Dendritic cell treated with granulocyte-macrophage colony-stimulating factor and Interleukin-4, amounts not matched to agents 40 ng/mL and 50 ng/mL, for 4 days (primary cell): ENCODE data around the gene IHH.

Experiments used
- H3K27ac Mint-ChIP-seq: one replicate; pipeline ENCODE4 v1.8.0; 2022; ENCODE audit warnings: mild to moderate bottlenecking, mixed read lengths
- H3K27me3 Mint-ChIP-seq: one replicate; pipeline ENCODE4 v1.8.0; 2022; ENCODE audit warnings: mild to moderate bottlenecking, mixed read lengths
- H3K36me3 Mint-ChIP-seq: one replicate; pipeline ENCODE4 v1.8.0; 2022; ENCODE audit warnings: low read depth, mixed read lengths
- H3K4me1 Mint-ChIP-seq: one replicate; pipeline ENCODE4 v1.8.0; 2022; ENCODE audit warnings: low read depth, mixed read lengths
- H3K4me3 Mint-ChIP-seq: one replicate; pipeline ENCODE4 v1.8.0; 2022; ENCODE audit warnings: mild to moderate bottlenecking, moderate library complexity, mixed read lengths
- H3K9me3 Mint-ChIP-seq: one replicate; pipeline ENCODE4 v1.8.0; 2022; ENCODE audit warnings: mixed read lengths
- intact Hi-C: fragments of 100-400 bp; cut with micrococcal nuclease; formaldehyde crosslinking; loops from one replicate; pipeline ENCODE4 v1.15.0; 2022

The IHH gene

DNA sequence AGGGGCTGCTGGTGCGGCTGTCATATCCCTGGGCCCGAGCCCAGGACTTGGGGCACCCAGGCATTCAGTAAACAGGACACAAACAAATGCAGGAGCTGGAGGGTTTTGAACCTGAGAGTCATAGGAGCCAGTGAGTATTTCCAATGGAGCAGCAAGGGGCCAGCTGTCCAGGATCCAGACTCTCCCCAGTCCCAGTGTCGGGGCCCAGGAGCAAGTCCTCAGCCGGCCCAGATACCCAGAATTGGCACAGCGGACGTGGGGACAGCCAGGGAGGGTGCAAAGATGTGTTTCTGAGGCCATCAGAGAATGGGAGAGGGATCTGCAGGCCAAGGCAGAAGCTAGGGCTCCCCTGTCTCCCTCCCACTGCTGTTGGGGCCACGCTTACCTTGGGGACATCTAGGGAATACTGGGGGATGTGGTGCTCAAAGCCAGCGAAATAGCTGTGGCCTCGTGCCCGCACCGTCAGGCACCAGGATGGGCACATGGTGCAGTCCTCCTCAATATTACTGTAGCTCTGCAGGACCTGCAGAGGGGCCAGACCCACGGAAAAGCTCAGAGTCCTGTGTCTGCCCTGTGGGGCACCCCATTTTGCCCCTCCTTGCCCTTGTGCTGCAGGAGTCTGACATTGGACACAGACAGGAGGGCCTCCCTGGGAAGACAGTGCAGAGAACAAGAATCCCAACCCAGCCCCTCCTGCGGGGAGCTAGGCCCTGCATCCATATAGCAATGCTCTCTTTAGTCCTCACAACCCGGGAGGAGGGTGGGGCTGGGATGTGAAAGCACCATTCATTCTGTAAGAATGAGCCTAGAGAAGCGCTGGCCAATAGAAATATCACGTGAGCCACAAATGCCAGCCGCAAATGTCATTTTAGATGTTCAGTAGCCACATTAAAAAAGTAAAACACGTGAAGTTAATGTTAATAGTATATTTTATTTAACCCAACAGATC lies 34.8 kb downstream of the IHH start:
- Mint-ChIP-seq H3K27me3 (peaks cover 6% of the 10 kb centered on the region), H3K36me3 (no peaks in the 10 kb centered on the region), H3K4me1 (peaks cover 3% of the 10 kb centered on the region), H3K9me3 (no peaks in the 10 kb centered on the region), H3K27ac (no peak overlapping the region), H3K4me3 (no peak overlapping the region)
- intact Hi-C loops, result no loop called here

- Mint-ChIP-seq H3K27ac (no peak overlapping the region), H3K4me1 (peaks cover 6% of the 10 kb centered on the region), H3K36me3 (no peaks in the 10 kb centered on the region), H3K4me3 (no peak overlapping the region), H3K27me3 (peaks cover 6% of the 10 kb centered on the region), H3K9me3 (no peaks in the 10 kb centered on the region)
- intact Hi-C loops, result no loop called here
Measured at GRCh38 chr2:219024059-219024458, 36.7 kb downstream of the IHH start.

DNA sequence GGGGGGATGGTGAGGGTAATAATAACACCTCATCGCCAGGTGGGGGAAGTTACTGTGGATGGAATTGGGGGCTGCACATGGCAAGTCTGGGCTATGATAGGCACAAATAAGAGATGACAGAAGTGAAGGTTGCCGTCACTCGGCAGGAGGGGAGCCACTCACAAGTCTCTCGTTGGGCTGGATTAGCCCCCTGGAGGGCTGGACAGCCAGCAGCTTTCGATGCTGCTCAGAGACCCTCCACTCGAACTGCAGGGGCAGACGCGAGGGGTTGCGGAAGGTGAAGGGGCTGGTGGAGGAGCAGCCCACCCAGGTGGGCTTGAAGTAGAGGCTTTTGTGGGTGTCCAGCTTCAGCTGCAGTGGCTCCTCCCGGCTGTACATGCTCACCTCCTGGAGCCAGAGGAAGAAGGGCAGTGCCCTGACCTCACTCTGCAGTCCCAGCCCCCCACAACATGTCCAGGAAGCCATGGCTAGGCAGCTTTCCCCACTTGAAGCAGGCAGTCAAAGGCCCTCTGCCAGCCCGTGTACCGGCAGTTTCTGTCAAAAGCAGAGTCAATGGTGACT lies 37.6 kb downstream of the IHH start:
- Mint-ChIP-seq H3K27ac (no peak overlapping the region), H3K27me3 (peaks cover 3% of the 10 kb centered on the region)
- intact Hi-C loops, result no loop called here

GRCh38 chr2:219022616-219023015 lies 38.1 kb downstream of the IHH start:
- Mint-ChIP-seq H3K27ac (no peak overlapping the region), H3K9me3 (no peaks in the 10 kb centered on the region), H3K27me3 (peaks cover 3% of the 10 kb centered on the region), H3K36me3 (no peaks in the 10 kb centered on the region), H3K4me1 (peaks cover 6% of the 10 kb centered on the region), H3K4me3 (no peak overlapping the region)
- intact Hi-C loops, result no loop called here

More for the DNA sequence above, 37.6 kb downstream of the IHH start:
- Mint-ChIP-seq H3K9me3 (no peaks in the 10 kb centered on the region), H3K36me3 (no peaks in the 10 kb centered on the region), H3K4me1 (peaks cover 6% of the 10 kb centered on the region), H3K4me3 (no peak overlapping the region)

GRCh38 chr2:219022041-219022440 lies 38.7 kb downstream of the IHH start:
- peaks cover 6% of the 10 kb centered on the region for H3K4me1 Mint-ChIP-seq
- H3K9me3 Mint-ChIP-seq, result no peaks in the 10 kb centered on the region
- intact Hi-C loops, result no loop called here
- H3K27ac Mint-ChIP-seq, result no peak overlapping the region
- H3K4me3 Mint-ChIP-seq, result no peak overlapping the region
- no peaks in the 10 kb centered on the region for H3K36me3 Mint-ChIP-seq
- H3K27me3 Mint-ChIP-seq, result peaks cover 3% of the 10 kb centered on the region

DNA sequence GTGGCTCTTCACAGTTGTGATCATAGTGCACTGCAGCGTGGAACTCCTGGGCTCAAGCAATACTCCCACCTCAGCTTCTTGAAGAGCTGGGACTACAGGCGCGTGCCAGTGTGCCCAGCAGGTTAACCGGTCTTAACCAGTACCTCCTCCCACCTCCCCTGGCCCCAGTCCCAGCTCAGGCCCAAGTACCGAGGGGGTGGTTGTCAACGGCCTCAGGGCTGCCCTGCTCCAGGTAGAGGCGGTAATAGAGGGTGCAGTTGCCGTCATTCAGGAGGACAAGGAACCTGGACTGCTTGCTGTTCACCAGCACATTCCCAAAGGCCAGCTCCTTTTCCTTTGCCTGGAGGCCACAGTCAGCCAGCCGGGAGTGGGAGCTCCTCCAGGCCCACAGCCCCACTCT lies 39.1 kb downstream of the IHH start:
- intact Hi-C loops, result no loop called here
- H3K9me3 Mint-ChIP-seq, result no peaks in the 10 kb centered on the region
- H3K27me3 Mint-ChIP-seq, result peaks cover 3% of the 10 kb centered on the region
- H3K4me3 Mint-ChIP-seq, result no peak overlapping the region
- no peaks in the 10 kb centered on the region for H3K36me3 Mint-ChIP-seq
- H3K27ac Mint-ChIP-seq, result no peak overlapping the region
- peaks cover 6% of the 10 kb centered on the region for H3K4me1 Mint-ChIP-seq

DNA sequence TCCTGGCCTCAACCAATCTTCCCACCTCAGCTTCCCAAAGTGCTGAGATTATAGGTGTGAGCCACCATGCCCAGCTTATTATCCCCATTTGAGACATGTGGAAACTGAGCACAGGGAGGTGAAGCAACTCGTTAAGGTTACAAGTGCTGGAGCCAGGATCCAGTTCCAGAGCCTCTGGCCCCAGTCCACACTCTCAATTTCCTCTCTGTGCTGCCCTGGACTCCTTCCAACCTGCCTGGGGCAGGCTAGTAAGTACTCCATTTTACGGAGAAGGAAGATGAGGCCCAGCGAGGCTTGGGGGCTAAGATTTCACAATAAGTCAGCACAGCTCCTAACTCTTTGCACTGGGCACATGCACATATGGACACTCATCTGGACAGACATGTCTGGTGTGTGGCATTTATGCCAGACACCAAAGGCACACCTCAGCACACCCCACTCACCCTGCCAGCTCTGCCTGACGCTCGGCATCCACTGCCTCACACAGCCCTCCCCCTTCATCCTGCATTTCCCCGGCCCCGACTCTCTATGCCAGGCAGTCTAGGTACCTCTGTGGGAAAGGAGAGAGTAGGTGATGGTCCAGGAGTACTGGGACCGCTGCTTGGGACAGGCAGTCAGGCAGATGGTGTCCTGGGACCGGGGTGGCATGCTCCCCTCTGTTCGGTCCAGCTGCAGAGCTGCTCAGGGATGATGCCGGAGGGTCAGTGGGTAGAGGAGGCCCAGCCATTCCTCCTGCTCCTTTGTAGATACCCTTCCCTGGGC lies 39.9 kb downstream of the IHH start:
- peaks cover 6% of the 10 kb centered on the region for H3K4me1 Mint-ChIP-seq
- no peaks in the 10 kb centered on the region for H3K36me3 Mint-ChIP-seq
- no peak overlapping the region for H3K27ac Mint-ChIP-seq
- H3K4me3 Mint-ChIP-seq, result no peak overlapping the region
- no peaks in the 10 kb centered on the region for H3K9me3 Mint-ChIP-seq
- H3K27me3 Mint-ChIP-seq, result peaks cover 3% of the 10 kb centered on the region
- intact Hi-C loops, result no loop called here

DNA sequence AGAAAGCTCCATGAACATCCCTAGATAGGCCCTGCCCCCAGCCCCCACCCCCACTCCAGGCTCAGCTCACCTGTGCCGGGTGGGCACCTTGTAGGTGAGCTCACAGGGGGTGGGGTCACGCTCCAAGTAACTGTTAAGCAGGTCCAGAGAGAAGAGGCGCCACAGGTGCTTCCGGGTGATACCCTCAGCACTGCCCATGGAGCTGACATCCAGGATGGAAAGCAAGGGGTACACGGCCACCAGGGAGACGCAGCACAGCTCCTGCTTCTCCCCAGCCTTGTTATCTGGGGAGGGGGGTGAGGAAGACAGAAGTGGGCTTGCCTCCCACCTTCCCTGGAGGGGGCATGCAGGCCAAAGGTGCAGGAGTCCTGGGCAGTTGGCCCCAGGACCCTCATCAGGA lies 41.3 kb downstream of the IHH start:
- Mint-ChIP-seq H3K4me1 (peaks cover 6% of the 10 kb centered on the region), H3K27me3 (peaks cover 6% of the 10 kb centered on the region), H3K4me3 (no peak overlapping the region), H3K36me3 (no peaks in the 10 kb centered on the region), H3K9me3 (no peaks in the 10 kb centered on the region), H3K27ac (no peak overlapping the region)
- intact Hi-C loops, result no loop called here

GRCh38 chr2:219018726-219019125 lies 42.0 kb downstream of the IHH start:
- intact Hi-C loops, result no loop called here
- no peaks in the 10 kb centered on the region for H3K36me3 Mint-ChIP-seq
- no peak overlapping the region for H3K4me3 Mint-ChIP-seq
- peaks cover 6% of the 10 kb centered on the region for H3K4me1 Mint-ChIP-seq
- peaks cover 12% of the 10 kb centered on the region for H3K27me3 Mint-ChIP-seq
- H3K9me3 Mint-ChIP-seq, result no peaks in the 10 kb centered on the region
- H3K27ac Mint-ChIP-seq, result no peak overlapping the region

DNA sequence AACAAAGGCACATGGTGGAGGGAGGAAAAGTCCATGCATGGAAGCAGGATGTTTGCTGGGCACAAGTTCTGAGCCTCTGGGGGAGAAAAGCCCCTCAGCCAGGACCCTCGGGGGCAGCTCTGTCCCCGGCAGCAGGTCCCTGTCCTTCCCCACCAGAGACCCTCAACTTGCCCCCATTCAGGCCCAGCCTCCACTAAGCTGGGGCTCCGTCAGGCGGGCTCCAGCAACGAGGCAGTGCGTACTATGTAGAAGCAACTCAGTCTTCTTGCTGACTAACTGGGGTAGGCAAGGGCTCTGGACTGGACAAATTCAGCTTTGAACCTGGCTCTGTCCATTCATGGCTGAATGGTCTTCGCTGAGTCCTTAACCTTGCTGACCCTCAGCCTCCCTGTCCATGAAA lies 42.4 kb downstream of the IHH start:
- H3K9me3 Mint-ChIP-seq, result no peaks in the 10 kb centered on the region
- peaks cover 6% of the 10 kb centered on the region for H3K4me1 Mint-ChIP-seq
- peaks cover 16% of the 10 kb centered on the region for H3K27me3 Mint-ChIP-seq
- H3K36me3 Mint-ChIP-seq, result no peaks in the 10 kb centered on the region
- intact Hi-C loops, result no loop called here
- no peak overlapping the region for H3K27ac Mint-ChIP-seq
- H3K4me3 Mint-ChIP-seq, result no peak overlapping the region

DNA sequence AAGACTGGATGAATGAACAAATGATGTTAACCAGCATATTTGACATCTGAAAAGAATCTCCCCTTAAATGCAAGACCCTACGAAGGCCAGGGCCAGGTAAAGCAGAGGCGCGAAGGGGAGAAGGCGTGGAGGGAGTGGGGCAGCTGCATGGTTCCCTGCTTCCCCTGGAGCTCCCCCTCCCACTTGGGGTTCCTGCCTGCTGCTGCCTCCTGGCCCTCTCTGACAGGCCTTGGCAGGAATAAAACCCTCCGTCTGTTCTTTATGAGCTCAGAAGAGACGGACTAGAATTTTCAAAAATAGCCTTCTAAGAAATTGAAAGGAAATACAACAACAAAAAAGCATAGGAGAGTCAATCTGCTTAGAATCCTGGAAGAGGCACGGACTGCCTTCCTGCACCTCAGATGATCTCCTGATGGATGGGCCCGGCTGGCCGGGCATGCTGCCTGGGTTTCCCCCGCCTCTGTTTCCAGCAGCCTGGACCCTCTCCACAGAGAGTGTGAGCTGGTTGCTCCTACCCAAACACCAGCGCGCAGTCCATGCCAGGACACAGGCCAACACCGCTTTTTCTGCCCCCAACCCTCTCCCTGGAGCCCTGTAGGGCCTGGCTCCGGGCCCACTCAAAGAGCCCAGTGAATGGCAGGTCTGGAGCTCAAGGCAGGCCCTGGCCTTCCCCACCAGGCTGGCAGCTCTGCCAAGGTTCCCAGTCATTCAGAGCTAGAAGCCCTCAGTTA lies 43.4 kb downstream of the IHH start:
- no peak overlapping the region for H3K4me3 Mint-ChIP-seq
- peaks cover 20% of the 10 kb centered on the region for H3K27me3 Mint-ChIP-seq
- no peak overlapping the region for H3K27ac Mint-ChIP-seq
- no peaks in the 10 kb centered on the region for H3K36me3 Mint-ChIP-seq
- intact Hi-C loops, result no loop called here
- H3K9me3 Mint-ChIP-seq, result no peaks in the 10 kb centered on the region
- peaks cover 6% of the 10 kb centered on the region for H3K4me1 Mint-ChIP-seq

- intact Hi-C loops, result no loop called here
Measured at GRCh38 chr2:219016721-219017120, 44.0 kb downstream of the IHH start.

DNA sequence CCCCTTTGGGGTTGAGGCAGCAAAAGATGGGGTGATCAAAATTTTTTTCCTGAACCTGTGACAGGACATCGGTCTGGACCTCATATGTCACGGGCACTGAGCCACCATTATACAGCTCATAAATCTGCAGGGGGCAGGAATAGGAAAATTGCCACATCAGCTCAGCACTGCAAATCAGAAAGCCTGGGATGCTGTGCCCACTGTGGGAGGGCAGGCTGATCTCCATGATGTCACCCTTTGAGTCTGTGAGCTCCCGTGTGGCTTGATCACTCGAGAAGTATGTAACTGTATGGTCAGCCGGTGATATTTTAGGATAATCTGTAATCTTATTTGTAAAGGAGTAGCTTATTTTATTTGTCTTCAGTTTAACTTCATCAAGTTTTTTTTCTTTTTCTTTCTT lies 49.8 kb downstream of the IHH start:
- Mint-ChIP-seq H3K4me3 (no peak overlapping the region), H3K9me3 (no peaks in the 10 kb centered on the region), H3K4me1 (no peaks in the 10 kb centered on the region), H3K27me3 (peaks cover 46% of the 10 kb centered on the region), H3K27ac (no peak overlapping the region), H3K36me3 (no peaks in the 10 kb centered on the region)
- intact Hi-C loops, result no loop called here

More at GRCh38 chr2:219016721-219017120, 44.0 kb downstream of the IHH start:
- peaks cover 6% of the 10 kb centered on the region for H3K4me1 Mint-ChIP-seq
- no peak overlapping the region for H3K4me3 Mint-ChIP-seq
- H3K27me3 Mint-ChIP-seq, result peaks cover 20% of the 10 kb centered on the region
- H3K9me3 Mint-ChIP-seq, result no peaks in the 10 kb centered on the region
- H3K27ac Mint-ChIP-seq, result no peak overlapping the region
- no peaks in the 10 kb centered on the region for H3K36me3 Mint-ChIP-seq
